ENCODE data around the gene TTC7B. TPM values are rescaled to one million over a fixed set of nuclear protein-coding genes. Genes with fewer than 3 reads are reported as not detected.

The TTC7B gene
- total RNA-seq, 1 donor from 2014 or later: 82.6 TPM

DNA sequence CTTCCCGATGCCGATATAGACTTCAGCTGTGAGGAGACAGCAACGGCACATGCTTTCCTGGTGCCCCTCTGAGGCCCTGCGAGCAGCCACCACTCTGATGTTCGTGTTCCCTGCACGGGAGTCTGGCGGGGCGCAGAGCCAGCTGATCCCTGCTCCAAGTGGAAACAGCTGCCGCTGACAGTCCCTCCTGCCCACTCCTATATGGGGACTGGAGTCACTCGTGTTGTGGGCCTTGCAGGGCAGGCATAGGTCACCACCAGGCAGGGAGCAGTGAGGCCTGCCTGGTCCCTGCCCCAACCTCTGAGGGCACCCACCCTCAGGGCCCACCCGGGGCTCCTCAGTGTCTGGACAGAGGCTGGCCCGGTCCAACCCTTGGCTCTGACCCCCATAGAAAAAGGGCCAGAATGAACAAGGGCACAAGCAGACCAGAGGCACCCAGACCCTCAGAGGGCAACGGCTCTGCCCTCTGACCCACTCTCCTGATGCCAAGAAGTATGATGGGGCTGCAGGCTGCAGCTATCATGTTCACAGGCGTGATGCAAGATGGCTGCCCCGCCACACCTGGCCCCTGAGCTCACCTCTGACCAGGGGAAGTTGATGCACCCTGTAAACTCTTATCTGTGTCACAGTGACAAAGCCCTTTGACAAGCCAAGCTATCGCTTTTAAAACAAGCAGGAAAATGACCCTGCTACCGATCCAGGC, 237.8 kb downstream of the TTC7B start:
- TF ChIP-seq, protein P1, sequence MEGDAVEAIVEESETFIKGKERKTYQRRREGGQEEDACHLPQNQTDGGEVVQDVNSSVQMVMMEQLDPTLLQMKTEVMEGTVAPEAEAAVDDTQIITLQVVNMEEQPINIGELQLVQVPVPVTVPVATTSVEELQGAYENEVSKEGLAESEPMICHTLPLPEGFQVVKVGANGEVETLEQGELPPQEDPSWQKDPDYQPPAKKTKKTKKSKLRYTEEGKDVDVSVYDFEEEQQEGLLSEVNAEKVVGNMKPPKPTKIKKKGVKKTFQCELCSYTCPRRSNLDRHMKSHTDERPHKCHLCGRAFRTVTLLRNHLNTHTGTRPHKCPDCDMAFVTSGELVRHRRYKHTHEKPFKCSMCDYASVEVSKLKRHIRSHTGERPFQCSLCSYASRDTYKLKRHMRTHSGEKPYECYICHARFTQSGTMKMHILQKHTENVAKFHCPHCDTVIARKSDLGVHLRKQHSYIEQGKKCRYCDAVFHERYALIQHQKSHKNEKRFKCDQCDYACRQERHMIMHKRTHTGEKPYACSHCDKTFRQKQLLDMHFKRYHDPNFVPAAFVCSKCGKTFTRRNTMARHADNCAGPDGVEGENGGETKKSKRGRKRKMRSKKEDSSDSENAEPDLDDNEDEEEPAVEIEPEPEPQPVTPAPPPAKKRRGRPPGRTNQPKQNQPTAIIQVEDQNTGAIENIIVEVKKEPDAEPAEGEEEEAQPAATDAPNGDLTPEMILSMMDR (conservative IDR thresholded peaks at IDR 0.05; ENCODE audit: low read depth, low read length): no peak
- no peak for DNase-seq (ENCODE audit: low read depth)
- H3K4me3 ChIP-seq (ENCODE audit: low read depth, low read length): no peak overlapping the region

DNA sequence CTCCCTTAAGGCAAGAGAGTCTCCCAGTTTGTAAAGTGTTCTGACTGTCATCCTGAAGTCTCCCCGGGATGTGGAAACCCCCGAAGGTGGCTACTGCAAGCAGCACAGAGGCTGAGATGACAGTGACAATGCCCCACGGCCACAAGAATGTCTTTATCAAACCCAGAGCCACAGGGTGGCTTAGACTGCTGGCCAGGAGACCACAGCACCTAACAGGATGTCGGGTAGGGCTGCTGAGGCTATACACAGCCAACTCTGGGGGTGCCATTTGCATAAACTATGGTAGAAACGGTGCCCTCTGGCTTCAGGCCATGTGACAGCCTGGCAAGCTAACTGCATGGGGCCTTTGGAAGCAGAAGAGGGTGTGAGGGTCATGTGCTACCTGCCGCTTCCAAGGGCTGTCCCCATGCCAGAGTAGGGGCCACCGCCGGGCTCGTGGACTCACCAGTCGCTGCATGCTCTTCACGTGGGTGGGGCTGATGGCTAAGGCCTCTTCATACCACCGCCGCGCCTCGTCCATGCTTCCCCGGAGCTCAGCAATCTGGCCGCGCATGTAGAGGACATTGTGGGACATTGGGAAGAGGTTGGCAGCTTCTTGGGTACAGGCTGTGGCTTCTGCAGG, 238.5 kb downstream of the TTC7B start:
- DNase-seq (ENCODE audit: low read depth): no peak
- H3K4me3 ChIP-seq (ENCODE audit: low read depth, low read length): no peak overlapping the region
- TF ChIP-seq, protein P1 (conservative IDR thresholded peaks at IDR 0.05; ENCODE audit: low read depth, low read length): no peak

GRCh38 chr14:90576981-90577660, 239.1 kb downstream of the TTC7B start:
- TF ChIP-seq, protein P1 (conservative IDR thresholded peaks at IDR 0.05; ENCODE audit: low read depth, low read length): no peak
- no peak for DNase-seq (ENCODE audit: low read depth)
- no peak overlapping the region for H3K4me3 ChIP-seq (ENCODE audit: low read depth, low read length)

- DNase-seq (ENCODE audit: low read depth): no peak
- no peak overlapping the region for H3K4me3 ChIP-seq (ENCODE audit: low read depth, low read length)
- TF ChIP-seq, protein P1 (conservative IDR thresholded peaks at IDR 0.05; ENCODE audit: low read depth, low read length): no peak
Measured at GRCh38 chr14:90576581-90576980, 239.6 kb downstream of the TTC7B start.

- no peak overlapping the region for H3K4me3 ChIP-seq (ENCODE audit: low read depth, low read length)
- no peak for DNase-seq (ENCODE audit: low read depth)
- TF ChIP-seq, protein P1 (conservative IDR thresholded peaks at IDR 0.05; ENCODE audit: low read depth, low read length): no peak
Measured at GRCh38 chr14:90575781-90576180, 240.4 kb downstream of the TTC7B start.

DNA sequence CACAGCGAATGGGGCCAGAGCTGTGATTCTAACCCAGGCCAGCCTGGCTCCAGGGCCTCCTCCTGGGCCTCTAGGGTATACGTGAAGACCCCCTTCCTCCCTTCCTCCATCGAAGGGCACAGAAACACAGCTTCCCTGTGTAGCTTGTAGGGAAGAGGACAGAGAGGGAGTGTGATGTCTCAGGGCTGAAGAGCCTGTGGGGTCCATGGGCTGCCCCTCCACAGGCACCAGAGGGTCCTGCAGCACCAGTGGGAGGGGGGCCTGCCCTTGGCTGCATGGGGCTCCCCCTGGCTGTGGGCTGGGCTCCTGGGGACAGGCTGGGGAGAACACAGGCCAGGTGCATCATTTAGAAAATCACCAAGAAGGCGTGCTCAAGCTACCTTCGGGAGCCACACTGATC, 240.9 kb downstream of the TTC7B start:
- no peak overlapping the region for H3K4me3 ChIP-seq (ENCODE audit: low read depth, low read length)
- TF ChIP-seq, protein P1 (conservative IDR thresholded peaks at IDR 0.05; ENCODE audit: low read depth, low read length): no peak
- DNase-seq (ENCODE audit: low read depth): no peak
